Measurements from ENCODE around the gene BHLHA15. TPM values are rescaled to one million over a fixed set of nuclear protein-coding genes. Genes with fewer than 3 reads are reported as not detected.

The BHLHA15 gene
- total and polyA plus RNA-seq, 3 donors from 2014 or later, result 0.50 to 2.4 TPM; not detected in 1

GRCh38 chr7:98186452-98187137 is 24.6 kb upstream of the BHLHA15 start:
- Histone ChIP-seq H3K4me3 (no peak overlapping the region), H3K4me1 (no peaks in the 10 kb centered on the region), H3K9me3 (no peaks in the 10 kb centered on the region), H3K27ac (no peak overlapping the region), H3K36me3 (ENCODE audit: low read depth, missing control alignments) (no peaks in the 10 kb centered on the region), H3K27me3 (no peaks in the 10 kb centered on the region)
- DNase-seq, result no peak
- intact Hi-C loops (cut with DNase I; ENCODE audit: low total_unique reads), result no loop called here
- 79 to 85% methylated on average over 9 of the region's 9 CpGs for WGBS, 2 donors
- no peak for TF ChIP-seq CTCF (IDR thresholded peaks at IDR 0.05)
- no peak for TF ChIP-seq POLR2A (IDR thresholded peaks at IDR 0.05)

- intact Hi-C loops (cut with DNase I; ENCODE audit: low total_unique reads), result no loop called here
- H3K9me3 ChIP-seq, result no peaks in the 10 kb centered on the region
- H3K36me3 ChIP-seq (ENCODE audit: low read depth, missing control alignments), result no peaks in the 10 kb centered on the region
- no peak overlapping the region for H3K4me3 ChIP-seq
- H3K27me3 ChIP-seq, result no peaks in the 10 kb centered on the region
- 67 to 71% methylated on average over 1 of the region's 1 CpG for WGBS, 2 donors
- DNase-seq, result no peak
- H3K27ac ChIP-seq, result no peak overlapping the region
- H3K4me1 ChIP-seq, result no peaks in the 10 kb centered on the region
- TF ChIP-seq POLR2A (IDR thresholded peaks at IDR 0.05) (no peak), CTCF (IDR thresholded peaks at IDR 0.05) (no peak)
Measured at GRCh38 chr7:98187138-98187502, 24.1 kb upstream of the BHLHA15 start.

- Histone ChIP-seq H3K4me3 (no peak overlapping the region), H3K4me1 (no peaks in the 10 kb centered on the region), H3K36me3 (ENCODE audit: low read depth, missing control alignments) (no peaks in the 10 kb centered on the region), H3K9me3 (no peaks in the 10 kb centered on the region), H3K27me3 (no peaks in the 10 kb centered on the region), H3K27ac (no peak overlapping the region)
- TF ChIP-seq POLR2A (IDR thresholded peaks at IDR 0.05) (no peak), CTCF (IDR thresholded peaks at IDR 0.05) (no peak)
- WGBS, 2 donors, result 96 to 99% methylated on average over 11 of the region's 11 CpGs
- intact Hi-C loops (cut with DNase I; ENCODE audit: low total_unique reads), result no loop called here
- no peak for DNase-seq
Measured at GRCh38 chr7:98189559-98189958, 21.7 kb upstream of the BHLHA15 start.

GRCh38 chr7:98191668-98192431 is 19.4 kb upstream of the BHLHA15 start:
- Histone ChIP-seq H3K4me3 (no peak overlapping the region), H3K27ac (no peak overlapping the region), H3K27me3 (no peaks in the 10 kb centered on the region), H3K36me3 (ENCODE audit: low read depth, missing control alignments) (no peaks in the 10 kb centered on the region), H3K4me1 (no peaks in the 10 kb centered on the region), H3K9me3 (no peaks in the 10 kb centered on the region)
- intact Hi-C loops (cut with DNase I; ENCODE audit: low total_unique reads), result no loop called here
- no peak for DNase-seq
- TF ChIP-seq CTCF (IDR thresholded peaks at IDR 0.05) (no peak), POLR2A (IDR thresholded peaks at IDR 0.05) (no peak)
- 95% methylated on average over 32 of the region's 32 CpGs for WGBS, 2 donors
